T-helper 1 cell treated with Interleukin-12 subunit alpha and Interleukin-12 subunit beta and Interleukin-4 antibody, amounts not matched to agents 30 μg/mL and 1 μg/mL, for 36 hours (primary cell): Measurements from ENCODE around the gene NBPF1.
"Not testable (repeated sequence)": the region's sequence is repeated elsewhere in the genome, so short reads cannot be mapped to it uniquely, and the experiment has no call there.

Experiments used
- H3K27ac Mint-ChIP-seq: one replicate; pipeline ENCODE4 v1.8.0; 2021; ENCODE audit warnings: mild to moderate bottlenecking, mixed read lengths
- H3K27me3 Mint-ChIP-seq: one replicate; pipeline ENCODE4 v1.8.0; 2021; ENCODE audit warnings: low read depth, mixed read lengths
- H3K36me3 Mint-ChIP-seq: one replicate; pipeline ENCODE4 v1.8.0; 2021; ENCODE audit warnings: low read depth, mixed read lengths
- H3K4me1 Mint-ChIP-seq: one replicate; pipeline ENCODE4 v1.8.0; 2021; ENCODE audit warnings: low read depth, mixed read lengths
- H3K4me3 Mint-ChIP-seq: one replicate; pipeline ENCODE4 v1.8.0; 2021; ENCODE audit warnings: mild to moderate bottlenecking, moderate library complexity, mixed read lengths
- H3K9me3 Mint-ChIP-seq: one replicate; pipeline ENCODE4 v1.8.0; 2021; ENCODE audit warnings: mixed read lengths

NBPF1 gene

GRCh38 chr1:16534239-16534828, 79.0 kb downstream of the NBPF1 start:
- H3K9me3 Mint-ChIP-seq, H3K36me3 Mint-ChIP-seq, H3K4me1 Mint-ChIP-seq, H3K4me3 Mint-ChIP-seq, H3K27ac Mint-ChIP-seq: not testable (repeated sequence)
- peaks cover 46% of the 10 kb centered on the region for H3K27me3 Mint-ChIP-seq

- H3K27me3 Mint-ChIP-seq: peaks cover 52% of the 10 kb centered on the region
- not testable (repeated sequence) for H3K4me1 Mint-ChIP-seq, H3K9me3 Mint-ChIP-seq, H3K27ac Mint-ChIP-seq, H3K4me3 Mint-ChIP-seq, H3K36me3 Mint-ChIP-seq
Observed at GRCh38 chr1:16532235-16532991, 81.0 kb downstream of the NBPF1 start.

GRCh38 chr1:16528338-16528737, 85.0 kb downstream of the NBPF1 start:
- not testable (repeated sequence) for H3K4me3 Mint-ChIP-seq, H3K4me1 Mint-ChIP-seq, H3K9me3 Mint-ChIP-seq, H3K27ac Mint-ChIP-seq, H3K36me3 Mint-ChIP-seq
- H3K27me3 Mint-ChIP-seq: peaks cover 64% of the 10 kb centered on the region

- not testable (repeated sequence) for H3K4me1 Mint-ChIP-seq, H3K9me3 Mint-ChIP-seq, H3K36me3 Mint-ChIP-seq, H3K4me3 Mint-ChIP-seq, H3K27ac Mint-ChIP-seq
- peaks cover 71% of the 10 kb centered on the region for H3K27me3 Mint-ChIP-seq
Observed at GRCh38 chr1:16525769-16526168, 87.6 kb downstream of the NBPF1 start.

- not testable (repeated sequence) for H3K9me3 Mint-ChIP-seq, H3K4me3 Mint-ChIP-seq, H3K27ac Mint-ChIP-seq, H3K36me3 Mint-ChIP-seq, H3K4me1 Mint-ChIP-seq
- H3K27me3 Mint-ChIP-seq: peaks cover 89% of the 10 kb centered on the region
Observed at GRCh38 chr1:16521679-16522078, 91.7 kb downstream of the NBPF1 start.

GRCh38 chr1:16521288-16521583, 92.1 kb downstream of the NBPF1 start:
- H3K9me3 Mint-ChIP-seq: no peaks in the 10 kb centered on the region
- H3K4me1 Mint-ChIP-seq: no peaks in the 10 kb centered on the region
- no peak overlapping the region for H3K27ac Mint-ChIP-seq
- no peaks in the 10 kb centered on the region for H3K36me3 Mint-ChIP-seq
- no peak overlapping the region for H3K4me3 Mint-ChIP-seq
- H3K27me3 Mint-ChIP-seq: peaks cover 86% of the 10 kb centered on the region

GRCh38 chr1:16520435-16521287, 92.7 kb downstream of the NBPF1 start:
- H3K4me3 Mint-ChIP-seq, H3K4me1 Mint-ChIP-seq, H3K27ac Mint-ChIP-seq, H3K9me3 Mint-ChIP-seq, H3K36me3 Mint-ChIP-seq: not testable (repeated sequence)
- peaks cover 80% of the 10 kb centered on the region for H3K27me3 Mint-ChIP-seq

- not testable (repeated sequence) for H3K4me3 Mint-ChIP-seq, H3K36me3 Mint-ChIP-seq, H3K4me1 Mint-ChIP-seq, H3K27ac Mint-ChIP-seq, H3K9me3 Mint-ChIP-seq
- H3K27me3 Mint-ChIP-seq: peaks cover 70% of the 10 kb centered on the region
Observed at GRCh38 chr1:16519255-16519951, 94.0 kb downstream of the NBPF1 start.

GRCh38 chr1:16518913-16519254, 94.5 kb downstream of the NBPF1 start:
- not testable (repeated sequence) for H3K4me1 Mint-ChIP-seq, H3K36me3 Mint-ChIP-seq, H3K4me3 Mint-ChIP-seq, H3K9me3 Mint-ChIP-seq, H3K27ac Mint-ChIP-seq
- H3K27me3 Mint-ChIP-seq: peaks cover 65% of the 10 kb centered on the region

- not testable (repeated sequence) for H3K9me3 Mint-ChIP-seq, H3K4me1 Mint-ChIP-seq, H3K36me3 Mint-ChIP-seq, H3K27ac Mint-ChIP-seq, H3K4me3 Mint-ChIP-seq
- H3K27me3 Mint-ChIP-seq: peaks cover 47% of the 10 kb centered on the region
Observed at GRCh38 chr1:16516694-16517410, 96.5 kb downstream of the NBPF1 start.

- H3K27ac Mint-ChIP-seq, H3K4me3 Mint-ChIP-seq, H3K4me1 Mint-ChIP-seq, H3K36me3 Mint-ChIP-seq, H3K9me3 Mint-ChIP-seq: not testable (repeated sequence)
- peaks cover 22% of the 10 kb centered on the region for H3K27me3 Mint-ChIP-seq
Observed at GRCh38 chr1:16514107-16515055, 99.0 kb downstream of the NBPF1 start, which contains the start of gene RNU1-1. Gene RNU1-1, minus strand, starts transcription at chr1:16514285.

GRCh38 chr1:16513412-16514106, 99.8 kb downstream of the NBPF1 start:
- H3K36me3 Mint-ChIP-seq, H3K4me1 Mint-ChIP-seq, H3K4me3 Mint-ChIP-seq, H3K9me3 Mint-ChIP-seq, H3K27ac Mint-ChIP-seq: not testable (repeated sequence)
- H3K27me3 Mint-ChIP-seq: peaks cover 15% of the 10 kb centered on the region
